HL-60 (cell line): Measurements from ENCODE around the gene SYTL3.

ENCODE experiments used
- DNase-seq, 2 experiments: peaks; one replicate each; pipeline ENCODE4 v3.0.0-alpha.2; 2010 to 2020; ENCODE audit warnings: low read depth in 1 of 2, low spot score in 1 of 2
- H3K27ac ChIP-seq: fragments of 250-450 bp; sonication (Bioruptor Pico); replicated peaks from 2 replicates; pipeline ENCODE4 v1.5.1; 2020; ENCODE audit warnings: mild to moderate bottlenecking, moderate library complexity
- H3K27me3 ChIP-seq: fragments of 250-450 bp; sonication (Bioruptor Pico); 2 replicates; pipeline ENCODE4 v1.5.1; 2021; ENCODE audit warnings: mild to moderate bottlenecking, moderate library complexity; ENCODE audit not compliant: insufficient read depth, poor library complexity, severe bottlenecking
- H3K4me3 ChIP-seq: replicated peaks from 2 replicates; pipeline ENCODE4 v1.5.1; 2011; ENCODE audit warnings: mild to moderate bottlenecking, control low read depth, low read length; ENCODE audit not compliant: insufficient read depth
- GABPA ChIP-seq: IDR thresholded peaks from 2 replicates; pipeline ENCODE4 v1.6.1; 2012; ENCODE audit warnings: low read depth
- POLR2AphosphoS5 ChIP-seq: IDR thresholded peaks from 2 replicates; pipeline ENCODE4 v1.6.1; 2012; ENCODE audit warnings: low read depth
- SPI1 ChIP-seq: IDR thresholded peaks from 2 replicates; pipeline ENCODE4 v1.6.1; 2012; ENCODE audit warnings: low read depth, mild to moderate bottlenecking, borderline replicate concordance
- TF ChIP-seq, protein P1 (sequence below): IDR thresholded peaks from one replicate; pipeline ENCODE4 v1.5.1; 2011; ENCODE audit warnings: low read length, control low read depth, inconsistent platforms; ENCODE audit not compliant: insufficient read depth
- TF ChIP-seq, protein P2 (sequence below): IDR thresholded peaks from 2 replicates; pipeline ENCODE4 v1.6.1; 2012; ENCODE audit warnings: low read depth; ENCODE audit not compliant: insufficient replicate concordance

SYTL3 gene

GRCh38 chr6:158776737-158777136, 126.9 kb downstream of the SYTL3 start:
- no peak overlapping the region for H3K27ac ChIP-seq
- no peaks in the 10 kb centered on the region for H3K27me3 ChIP-seq
- no peak for DNase-seq
- no peak overlapping the region for H3K4me3 ChIP-seq
- no peak for TF ChIP-seq POLR2AphosphoS5
- TF ChIP-seq, protein P1, sequence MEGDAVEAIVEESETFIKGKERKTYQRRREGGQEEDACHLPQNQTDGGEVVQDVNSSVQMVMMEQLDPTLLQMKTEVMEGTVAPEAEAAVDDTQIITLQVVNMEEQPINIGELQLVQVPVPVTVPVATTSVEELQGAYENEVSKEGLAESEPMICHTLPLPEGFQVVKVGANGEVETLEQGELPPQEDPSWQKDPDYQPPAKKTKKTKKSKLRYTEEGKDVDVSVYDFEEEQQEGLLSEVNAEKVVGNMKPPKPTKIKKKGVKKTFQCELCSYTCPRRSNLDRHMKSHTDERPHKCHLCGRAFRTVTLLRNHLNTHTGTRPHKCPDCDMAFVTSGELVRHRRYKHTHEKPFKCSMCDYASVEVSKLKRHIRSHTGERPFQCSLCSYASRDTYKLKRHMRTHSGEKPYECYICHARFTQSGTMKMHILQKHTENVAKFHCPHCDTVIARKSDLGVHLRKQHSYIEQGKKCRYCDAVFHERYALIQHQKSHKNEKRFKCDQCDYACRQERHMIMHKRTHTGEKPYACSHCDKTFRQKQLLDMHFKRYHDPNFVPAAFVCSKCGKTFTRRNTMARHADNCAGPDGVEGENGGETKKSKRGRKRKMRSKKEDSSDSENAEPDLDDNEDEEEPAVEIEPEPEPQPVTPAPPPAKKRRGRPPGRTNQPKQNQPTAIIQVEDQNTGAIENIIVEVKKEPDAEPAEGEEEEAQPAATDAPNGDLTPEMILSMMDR = no peak
- TF ChIP-seq, protein P2, sequence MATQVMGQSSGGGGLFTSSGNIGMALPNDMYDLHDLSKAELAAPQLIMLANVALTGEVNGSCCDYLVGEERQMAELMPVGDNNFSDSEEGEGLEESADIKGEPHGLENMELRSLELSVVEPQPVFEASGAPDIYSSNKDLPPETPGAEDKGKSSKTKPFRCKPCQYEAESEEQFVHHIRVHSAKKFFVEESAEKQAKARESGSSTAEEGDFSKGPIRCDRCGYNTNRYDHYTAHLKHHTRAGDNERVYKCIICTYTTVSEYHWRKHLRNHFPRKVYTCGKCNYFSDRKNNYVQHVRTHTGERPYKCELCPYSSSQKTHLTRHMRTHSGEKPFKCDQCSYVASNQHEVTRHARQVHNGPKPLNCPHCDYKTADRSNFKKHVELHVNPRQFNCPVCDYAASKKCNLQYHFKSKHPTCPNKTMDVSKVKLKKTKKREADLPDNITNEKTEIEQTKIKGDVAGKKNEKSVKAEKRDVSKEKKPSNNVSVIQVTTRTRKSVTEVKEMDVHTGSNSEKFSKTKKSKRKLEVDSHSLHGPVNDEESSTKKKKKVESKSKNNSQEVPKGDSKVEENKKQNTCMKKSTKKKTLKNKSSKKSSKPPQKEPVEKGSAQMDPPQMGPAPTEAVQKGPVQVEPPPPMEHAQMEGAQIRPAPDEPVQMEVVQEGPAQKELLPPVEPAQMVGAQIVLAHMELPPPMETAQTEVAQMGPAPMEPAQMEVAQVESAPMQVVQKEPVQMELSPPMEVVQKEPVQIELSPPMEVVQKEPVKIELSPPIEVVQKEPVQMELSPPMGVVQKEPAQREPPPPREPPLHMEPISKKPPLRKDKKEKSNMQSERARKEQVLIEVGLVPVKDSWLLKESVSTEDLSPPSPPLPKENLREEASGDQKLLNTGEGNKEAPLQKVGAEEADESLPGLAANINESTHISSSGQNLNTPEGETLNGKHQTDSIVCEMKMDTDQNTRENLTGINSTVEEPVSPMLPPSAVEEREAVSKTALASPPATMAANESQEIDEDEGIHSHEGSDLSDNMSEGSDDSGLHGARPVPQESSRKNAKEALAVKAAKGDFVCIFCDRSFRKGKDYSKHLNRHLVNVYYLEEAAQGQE = no peak
- TF ChIP-seq GABPA = no peak
- TF ChIP-seq SPI1 = no peak

DNA sequence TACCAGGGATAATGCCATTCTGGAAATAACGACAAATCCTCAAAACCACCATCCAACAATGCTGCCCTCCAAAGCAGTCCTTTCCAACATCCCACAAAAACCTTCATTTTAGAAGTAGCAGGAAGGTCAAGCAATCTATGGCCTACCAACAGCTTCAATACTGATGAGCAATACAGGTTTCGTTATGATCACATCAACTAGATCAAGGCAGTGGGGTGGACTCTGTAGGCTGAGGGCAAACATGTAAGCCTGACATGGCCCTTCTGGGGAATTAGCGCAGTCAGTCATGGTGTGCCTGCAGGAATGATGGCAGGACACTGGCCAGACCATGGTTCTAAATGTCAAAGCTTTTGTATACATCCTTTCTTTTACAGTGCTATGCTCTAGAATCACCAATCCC, 127.7 kb downstream of the SYTL3 start:
- TF ChIP-seq, protein P1 = no peak
- no peak for TF ChIP-seq POLR2AphosphoS5
- Histone ChIP-seq H3K27ac (no peak overlapping the region), H3K4me3 (no peak overlapping the region)

GRCh38 chr6:158778005-158778527, 128.2 kb downstream of the SYTL3 start:
- no peak for TF ChIP-seq GABPA
- TF ChIP-seq, protein P1 = no peak
- TF ChIP-seq, protein P2 = no peak
- no peak for TF ChIP-seq POLR2AphosphoS5
- no peak for TF ChIP-seq SPI1
- DNase-seq = no peak
- Histone ChIP-seq H3K4me3 (no peak overlapping the region), H3K27ac (no peak overlapping the region), H3K27me3 (no peaks in the 10 kb centered on the region)

More for the DNA sequence above, 127.7 kb downstream of the SYTL3 start:
- DNase-seq = no peak
- no peaks in the 10 kb centered on the region for H3K27me3 ChIP-seq

DNA sequence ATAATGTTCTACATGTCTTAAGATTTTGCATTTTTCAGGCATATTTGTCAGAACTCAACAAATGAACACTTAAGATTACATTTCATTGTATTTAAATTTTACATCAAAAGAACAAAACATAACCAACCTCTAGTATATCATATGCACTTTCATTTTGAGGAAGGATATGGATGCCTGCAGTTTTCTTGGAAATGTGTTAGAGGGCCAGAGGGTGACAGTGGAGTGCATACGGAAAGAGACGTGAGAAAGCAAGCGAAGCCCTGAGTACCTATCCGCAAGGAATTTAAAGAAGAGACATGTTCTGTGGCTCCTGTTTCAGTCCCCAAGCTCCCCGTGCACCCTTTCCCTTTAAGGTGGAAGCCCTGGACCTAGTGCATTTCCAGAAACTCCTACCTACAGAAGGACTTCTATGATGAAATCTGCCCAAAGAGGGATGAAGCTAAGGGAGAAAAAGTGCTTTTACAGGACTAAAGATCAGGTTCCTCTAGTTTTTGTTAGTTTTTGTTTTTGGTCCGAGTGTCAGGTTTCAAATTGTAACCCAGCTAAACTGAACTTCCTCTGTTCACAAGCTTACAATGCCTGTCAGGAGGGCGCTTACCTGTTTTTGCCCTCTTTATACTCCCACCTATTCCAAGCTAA, 130.5 kb downstream of the SYTL3 start:
- TF ChIP-seq, protein P1 = no peak
- TF ChIP-seq SPI1 (no peak), POLR2AphosphoS5 (no peak), GABPA (no peak)
- TF ChIP-seq, protein P2 = no peak
- Histone ChIP-seq H3K27ac (no peak overlapping the region), H3K4me3 (no peak overlapping the region), H3K27me3 (no peaks in the 10 kb centered on the region)
- DNase-seq = no peak
